HuH-7 (cell line): ENCODE measurements around the gene MYO1C.
"Not testable (repeated sequence)": the region's sequence is repeated elsewhere in the genome, so short reads cannot be mapped to it uniquely, and the experiment has no call there.

Source experiments
- DNase-seq: peaks from one replicate; pipeline ENCODE4 v3.0.0; 2011; ENCODE audit warnings: low spot score

MYO1C gene

GRCh38 chr17:1423456-1424135 is 68.9 kb downstream of the MYO1C start:
- DNase-seq = no peak

DNA sequence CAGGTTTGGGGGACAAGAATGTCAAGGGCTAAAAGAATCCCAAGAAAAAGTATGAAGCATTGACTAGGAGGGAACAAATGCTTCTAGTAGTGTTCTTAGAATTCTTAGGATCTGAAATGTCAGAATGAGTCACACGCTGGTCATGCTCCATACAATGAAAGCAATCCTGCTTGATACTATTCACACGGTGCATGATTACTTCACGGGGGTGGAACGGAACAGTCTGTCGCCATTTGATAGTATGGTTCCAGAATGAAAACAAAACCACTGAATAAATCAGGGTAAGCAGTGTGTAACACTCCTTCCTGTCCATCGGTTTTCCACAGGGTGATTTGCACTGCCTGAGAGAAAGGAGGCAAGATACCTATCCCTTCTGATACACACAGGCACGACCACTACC is 69.6 kb downstream of the MYO1C start:
- DNase-seq = no peak

GRCh38 chr17:1421470-1421869 is 71.0 kb downstream of the MYO1C start:
- DNase-seq = no peak

DNA sequence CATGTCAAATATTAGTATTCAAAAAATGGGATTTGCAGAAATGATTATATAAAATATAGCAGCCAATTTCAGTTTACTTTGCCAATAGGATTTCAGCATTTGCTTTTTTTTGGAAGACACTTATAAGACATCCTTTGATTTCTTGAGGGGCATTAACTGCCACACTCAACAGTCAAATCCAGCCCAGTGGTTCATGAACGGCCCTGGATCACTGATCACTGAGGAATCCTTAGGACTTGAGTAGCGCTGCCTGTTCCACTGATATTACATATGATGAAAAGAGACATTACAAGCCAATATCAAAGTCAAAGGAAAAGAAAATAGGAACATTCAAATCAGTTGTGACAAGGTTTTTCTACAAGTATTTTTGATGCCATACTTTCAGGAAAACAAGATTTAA is 71.5 kb downstream of the MYO1C start:
- no peak for DNase-seq

DNA sequence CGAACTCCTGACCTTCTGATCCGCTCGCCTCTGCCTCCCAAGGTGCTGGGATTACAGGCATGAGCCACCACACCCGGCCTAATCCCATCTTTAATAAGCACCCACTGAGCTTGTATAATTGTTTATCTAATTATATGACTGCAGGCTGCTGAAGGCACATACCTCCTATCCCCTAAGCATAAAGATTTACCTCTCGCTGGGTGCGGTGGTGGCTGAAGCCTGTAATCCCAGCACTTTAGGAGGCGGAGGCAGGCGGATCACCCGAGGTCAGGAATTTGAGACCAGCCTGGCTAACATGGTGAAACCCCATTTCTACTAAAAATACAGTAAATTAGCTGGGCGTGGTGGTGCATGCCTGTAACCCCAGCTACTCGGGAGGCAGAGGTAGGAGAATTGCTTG is 72.3 kb downstream of the MYO1C start:
- DNase-seq = no peak

DNA sequence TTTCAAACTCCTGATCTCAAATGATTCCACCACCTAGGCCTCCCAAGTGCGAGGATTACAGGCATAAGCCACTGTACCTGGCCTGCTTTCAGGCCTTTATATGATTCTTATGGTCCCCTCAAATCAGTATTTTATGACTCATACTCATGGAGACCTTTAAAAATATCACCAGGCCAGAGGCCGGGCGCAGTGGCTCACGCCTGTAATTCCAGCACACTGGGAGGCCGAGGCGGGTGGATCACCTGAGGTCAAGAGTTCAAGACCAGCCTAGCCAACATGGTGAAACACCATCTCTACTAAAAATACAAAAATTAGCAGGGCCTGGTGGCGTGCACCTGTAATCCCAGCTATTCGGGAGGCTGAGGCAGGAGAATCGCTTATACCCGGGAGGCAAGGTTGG is 74.0 kb downstream of the MYO1C start:
- DNase-seq = not testable (repeated sequence)

GRCh38 chr17:1416414-1416813 is 76.1 kb downstream of the MYO1C start:
- DNase-seq = no peak

DNA sequence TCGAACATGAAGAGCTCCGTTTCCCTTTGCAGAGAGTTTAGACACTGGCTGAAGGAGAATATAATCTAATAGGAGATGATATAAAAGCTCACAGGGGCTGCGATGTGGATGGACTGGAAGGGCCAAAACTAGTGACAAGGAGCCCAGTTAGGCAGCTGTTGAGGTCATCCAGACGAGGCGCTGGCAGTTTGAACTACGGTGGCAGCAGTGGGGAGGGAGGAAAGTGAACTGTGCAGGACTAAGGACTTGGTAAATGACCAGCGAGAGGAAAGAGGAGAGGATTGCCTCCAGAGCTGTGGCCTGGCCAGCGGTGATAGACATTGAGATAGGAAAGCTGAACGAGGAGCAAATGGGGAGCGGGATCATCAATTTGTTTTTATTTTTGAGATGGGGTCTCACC is 77.9 kb downstream of the MYO1C start:
- DNase-seq = no peak
